Suprapubic skin (tissue), 4 donors: ENCODE data around the gene NR6A1. TPM values are rescaled to one million over a fixed set of nuclear protein-coding genes. Genes with fewer than 3 reads are reported as not detected.

Experiments
- DNase-seq, 2 donors: peaks; one replicate each; pipeline ENCODE4 v3.0.0-alpha.2; 2019; ENCODE audit warnings: low spot score in 2 of 2
- H3K27ac ChIP-seq: fragments of 200-600 bp; sonication (generic); one replicate; pipeline ENCODE4 v1.5.1; 2019
- H3K27me3 ChIP-seq: fragments of 200-600 bp; sonication (generic); one replicate; pipeline ENCODE4 v1.5.1; 2019
- H3K36me3 ChIP-seq: fragments of 200-600 bp; sonication (generic); one replicate; pipeline ENCODE4 v1.5.1; 2019
- H3K4me1 ChIP-seq: fragments of 200-600 bp; sonication (generic); one replicate; pipeline ENCODE4 v1.5.1; 2019
- H3K4me3 ChIP-seq: fragments of 200-600 bp; sonication (generic); one replicate; pipeline ENCODE4 v1.5.1; 2019; ENCODE audit warnings: mild to moderate bottlenecking
- H3K9me3 ChIP-seq: fragments of 200-600 bp; sonication (generic); one replicate; pipeline ENCODE4 v1.5.1; 2019
- CTCF ChIP-seq, 2 donors: fragments of 200-600 bp in 1 of 2; fragments of 450-650 bp in 1 of 2; sonication (generic) in 1 of 2; IDR thresholded peaks; one replicate each; pipeline ENCODE4 v1.5.1; 2016 to 2019; ENCODE audit warnings: antibody characterized with exemption in 2 of 2, mild to moderate bottlenecking in 1 of 2, moderate library complexity in 1 of 2
- EP300 ChIP-seq: sonication (generic); formaldehyde crosslinking; IDR thresholded peaks from one replicate; pipeline ENCODE4 v1.6.1; 2017; ENCODE audit warnings: antibody characterized with exemption
- POLR2A ChIP-seq, 2 donors: fragments of 450-650 bp; IDR thresholded peaks; one replicate each; pipeline ENCODE4 v1.6.1; 2017; ENCODE audit warnings: antibody characterized with exemption in 2 of 2, mild to moderate bottlenecking in 2 of 2, moderate library complexity in 2 of 2
- POLR2AphosphoS5 ChIP-seq, 3 donors: sonication (generic); formaldehyde crosslinking; IDR thresholded peaks; one replicate each; pipeline ENCODE4 v1.6.1; 2017; ENCODE audit warnings: antibody characterized with exemption in 3 of 3
- WGBS: methylation state at CpG from one replicate; pipeline ENCODE4 v1.1.5; 2018; 5-methylcytosine and 5-hydroxymethylcytosine counted together
- total RNA-seq, 4 donors: library from RNA; depleted of rRNA; stranded (reverse); fragments of >200 nt; gene quantifications; one replicate each; pipeline ENCODE4 v1.1.0, GENCODE V29; 2016

Gene NR6A1
- total RNA-seq, 4 donors from 2014 or later, result 6.5 to 10.1 (median 6.8) TPM

- Histone ChIP-seq H3K27me3 (no peaks in the 10 kb centered on the region), H3K9me3 (no peaks in the 10 kb centered on the region), H3K4me1 (no peaks in the 10 kb centered on the region), H3K4me3 (no peak overlapping the region), H3K27ac (no peak overlapping the region), H3K36me3 (no peaks in the 10 kb centered on the region)
- TF ChIP-seq EP300 (no peak), CTCF (IDR thresholded peaks at IDR 0.05) (no peak), POLR2AphosphoS5 (IDR thresholded peaks at IDR 0.05) (no peak), POLR2A (IDR thresholded peaks at IDR 0.05) (no peak)
- 67% methylated on average over 1 of the region's 1 CpG for WGBS
- DNase-seq, result no peak
These were observed 86.9 kb downstream of the NR6A1 start for GRCh38 chr9:124684169-124684568.

DNA sequence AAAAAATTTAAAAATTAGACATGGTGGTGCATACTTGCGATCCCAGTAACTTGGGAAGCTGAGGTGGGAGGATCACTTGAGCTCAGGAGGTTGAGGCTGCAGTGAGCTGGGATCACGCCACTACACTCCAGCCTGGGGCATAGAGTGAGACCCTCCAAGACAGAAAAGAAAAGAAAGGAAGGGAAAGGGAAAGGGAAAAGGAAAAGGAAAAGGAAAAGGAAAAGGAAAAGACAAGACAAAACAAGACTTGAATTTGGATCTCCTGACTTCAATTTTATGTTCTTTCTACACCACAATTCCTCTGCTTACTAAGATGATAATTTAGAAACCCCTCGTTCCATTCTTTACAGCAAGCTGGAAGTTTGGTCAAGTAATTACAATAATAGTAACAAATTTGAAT is 88.1 kb downstream of the NR6A1 start:
- Histone ChIP-seq H3K27me3 (no peaks in the 10 kb centered on the region), H3K36me3 (no peaks in the 10 kb centered on the region), H3K4me3 (no peak overlapping the region), H3K27ac (no peak overlapping the region), H3K4me1 (no peaks in the 10 kb centered on the region), H3K9me3 (no peaks in the 10 kb centered on the region)
- TF ChIP-seq POLR2AphosphoS5 (IDR thresholded peaks at IDR 0.05), result no peak
- no peak for TF ChIP-seq EP300
- no peak for TF ChIP-seq CTCF (IDR thresholded peaks at IDR 0.05)
- no peak for TF ChIP-seq POLR2A (IDR thresholded peaks at IDR 0.05)
- 95% methylated on average over 3 of the region's 3 CpGs for WGBS
- no peak for DNase-seq

- Histone ChIP-seq H3K9me3 (no peaks in the 10 kb centered on the region), H3K36me3 (no peaks in the 10 kb centered on the region), H3K4me1 (peaks cover 5% of the 10 kb centered on the region), H3K27me3 (no peaks in the 10 kb centered on the region), H3K27ac (no peak overlapping the region), H3K4me3 (no peak overlapping the region)
- no peak for TF ChIP-seq CTCF (IDR thresholded peaks at IDR 0.05)
- TF ChIP-seq POLR2AphosphoS5 (IDR thresholded peaks at IDR 0.05), result no peak
- TF ChIP-seq EP300, result no peak
- no peak for TF ChIP-seq POLR2A (IDR thresholded peaks at IDR 0.05)
- DNase-seq, result no peak
- 84% methylated on average over 1 of the region's 1 CpG for WGBS
These were observed 90.3 kb downstream of the NR6A1 start for GRCh38 chr9:124680714-124681390.

DNA sequence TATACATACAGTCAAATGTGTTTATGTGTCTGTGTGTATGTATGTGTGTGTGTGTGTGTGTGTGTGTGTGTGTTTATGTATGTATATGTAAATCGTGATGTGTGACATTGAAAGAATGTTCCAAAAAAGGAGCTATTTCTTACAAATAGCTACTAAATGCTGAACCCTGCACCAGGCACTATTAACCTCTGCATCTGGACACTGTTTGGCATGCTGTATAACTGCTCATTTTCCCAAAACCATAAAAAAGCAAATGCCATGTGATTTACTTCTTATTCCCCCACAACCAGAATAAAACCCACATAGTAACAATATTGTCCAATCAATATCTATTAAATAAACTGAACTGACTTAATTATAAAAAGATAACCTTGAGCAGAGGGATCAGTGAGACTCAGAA is 91.1 kb downstream of the NR6A1 start:
- WGBS, result 88% methylated on average over 1 of the region's 1 CpG
- H3K36me3 ChIP-seq, result no peaks in the 10 kb centered on the region
- no peak overlapping the region for H3K4me3 ChIP-seq
- H3K27ac ChIP-seq, result no peak overlapping the region
- no peaks in the 10 kb centered on the region for H3K9me3 ChIP-seq
- no peak for DNase-seq
- TF ChIP-seq POLR2AphosphoS5 (IDR thresholded peaks at IDR 0.05), result no peak
- TF ChIP-seq CTCF (IDR thresholded peaks at IDR 0.05), result no peak
- no peak for TF ChIP-seq POLR2A (IDR thresholded peaks at IDR 0.05)
- TF ChIP-seq EP300, result no peak
- no peaks in the 10 kb centered on the region for H3K27me3 ChIP-seq
- peaks cover 11% of the 10 kb centered on the region for H3K4me1 ChIP-seq

DNA sequence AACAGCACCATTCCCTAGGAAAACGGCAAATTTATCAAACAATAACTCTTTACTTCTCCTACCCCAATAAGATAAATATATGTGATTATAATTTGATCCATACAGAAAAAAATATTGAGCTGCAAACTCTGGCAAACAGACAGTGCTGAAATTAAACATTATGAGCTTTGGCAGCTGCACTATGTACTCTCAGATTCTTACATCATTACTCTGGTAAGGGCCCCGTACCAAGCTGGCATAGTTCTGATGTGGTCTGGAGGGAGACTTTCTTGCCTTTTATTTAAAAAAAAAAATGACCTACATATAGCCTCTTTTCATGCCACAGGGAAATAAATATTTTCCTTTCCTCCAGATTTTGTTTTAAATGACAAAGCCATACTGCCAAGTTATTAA is 95.0 kb downstream of the NR6A1 start:
- H3K27me3 ChIP-seq, result no peaks in the 10 kb centered on the region
- TF ChIP-seq CTCF (IDR thresholded peaks at IDR 0.05), result no peak
- no peak for TF ChIP-seq POLR2AphosphoS5 (IDR thresholded peaks at IDR 0.05)
- TF ChIP-seq POLR2A (IDR thresholded peaks at IDR 0.05), result no peak
- TF ChIP-seq EP300, result no peak
- H3K4me1 ChIP-seq, result peaks cover 11% of the 10 kb centered on the region
- 38% methylated on average over 2 of the region's 2 CpGs for WGBS
- DNase-seq, result no peak
- H3K4me3 ChIP-seq, result no peak overlapping the region
- H3K9me3 ChIP-seq, result no peaks in the 10 kb centered on the region
- H3K36me3 ChIP-seq, result no peaks in the 10 kb centered on the region
- H3K27ac ChIP-seq, result no peak overlapping the region
